GM12874 (cell line): ENCODE data around the gene JMJD4.

ENCODE experiments used
- CTCF ChIP-seq: IDR thresholded peaks from 2 replicates; pipeline ENCODE4 v1.5.1; 2011; ENCODE audit warnings: low read depth, mild to moderate bottlenecking, control low read depth, low read length, moderate library complexity; ENCODE audit not compliant: insufficient read depth

The JMJD4 gene

GRCh38 chr1:227729881-227730629 lies 5.0 kb downstream of the JMJD4 start:
- peak; percentile 83 for TF ChIP-seq CTCF

GRCh38 chr1:227729144-227729880 lies 5.8 kb downstream of the JMJD4 start:
- no peak for TF ChIP-seq CTCF

DNA sequence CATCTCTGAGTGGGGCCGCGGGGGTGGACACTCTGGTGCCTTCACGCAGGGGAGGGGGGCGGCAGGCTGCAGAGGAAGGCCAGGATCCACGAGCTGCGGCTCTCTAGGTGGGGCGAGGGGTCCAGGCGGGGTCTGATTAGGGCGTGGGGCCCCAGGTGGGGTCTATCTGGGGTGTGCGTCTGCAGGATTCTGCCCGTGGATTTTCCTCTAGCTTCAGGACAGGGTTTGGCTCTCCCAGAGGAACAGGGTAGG lies 6.3 kb downstream of the JMJD4 start:
- TF ChIP-seq CTCF: no peak

GRCh38 chr1:227728059-227728891 lies 6.8 kb downstream of the JMJD4 start:
- TF ChIP-seq CTCF: no peak

DNA sequence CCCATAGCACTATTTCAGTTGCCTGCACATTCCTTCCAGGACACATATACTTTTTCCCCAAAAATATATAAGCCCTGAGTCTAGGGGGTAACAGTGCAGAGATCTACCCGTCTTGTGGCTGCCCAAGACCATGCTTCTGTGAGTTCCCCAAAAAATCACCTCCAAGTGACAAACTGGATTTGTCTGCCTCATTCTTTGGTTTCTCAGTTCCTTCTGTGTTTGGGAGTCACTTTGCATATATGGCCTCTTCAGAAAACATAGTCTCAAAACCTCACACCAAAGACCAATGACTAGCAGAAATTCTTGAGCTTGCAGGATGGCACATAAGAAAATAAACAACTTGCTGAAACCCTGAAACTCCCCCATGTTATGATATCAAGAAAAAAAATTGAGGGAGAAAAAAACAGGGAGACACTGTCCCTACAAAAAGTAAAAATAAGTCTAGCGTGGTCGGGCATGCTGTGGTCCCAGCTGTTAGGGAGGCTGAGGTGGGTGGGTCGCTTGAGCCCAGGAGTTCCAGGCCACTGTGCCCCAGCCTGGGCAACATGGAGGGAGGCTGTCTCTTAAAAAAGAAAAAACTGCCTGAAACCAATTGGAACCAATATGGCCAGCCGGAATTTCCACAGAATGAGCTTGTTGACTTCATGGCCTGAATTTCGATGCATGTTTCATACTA lies 8.0 kb downstream of the JMJD4 start:
- TF ChIP-seq CTCF: no peak

DNA sequence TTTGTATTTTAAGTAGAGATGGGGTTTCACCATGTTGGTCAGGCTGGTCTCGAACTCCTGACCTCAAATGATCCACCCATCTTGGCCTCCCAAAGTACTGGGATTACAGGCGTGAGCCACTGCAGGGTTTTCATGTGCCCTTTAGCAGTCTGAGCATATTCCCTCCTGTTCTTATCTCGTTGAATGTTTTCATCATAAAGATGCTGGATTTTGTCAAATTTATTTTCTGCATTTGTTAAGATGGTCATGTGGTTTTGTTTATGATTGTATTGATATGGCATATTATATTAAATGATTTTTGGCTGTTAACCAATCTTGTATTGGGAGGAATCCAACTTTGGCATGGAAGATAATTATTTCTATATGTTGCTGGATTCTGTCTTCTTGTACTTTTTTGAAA lies 8.8 kb downstream of the JMJD4 start:
- TF ChIP-seq CTCF: no peak

GRCh38 chr1:227725046-227725445 lies 10.1 kb downstream of the JMJD4 start:
- TF ChIP-seq CTCF: no peak
